ENCODE results near the gene TBC1D1.
A peak's percentile ranks its signal among the peaks of the same experiment; 100 is the strongest.

TBC1D1 gene

GRCh38 chr4:38105475-38106220 lies 214.8 kb downstream of the TBC1D1 start:
- Histone ChIP-seq H3K9ac (ENCODE audit: low read length) (no peak overlapping the region), H3K9me3 (ENCODE audit: control insufficient read depth, low read length) (no peaks in the 10 kb centered on the region), H3K4me1 (ENCODE audit: control insufficient read depth, insufficient read depth, low read length) (peaks cover 24% of the 10 kb centered on the region), H3K36me3 (ENCODE audit: control insufficient read depth, insufficient read depth, low read length, severe bottlenecking) (no peaks in the 10 kb centered on the region), H3K4me3 (ENCODE audit: low read length) (no peak overlapping the region), H3K27me3 (replicated peaks; ENCODE audit: control insufficient read depth, insufficient read depth, low read length) (no peaks in the 10 kb centered on the region)
- DNase-seq (ENCODE audit: low read depth): no peak

- DNase-seq (ENCODE audit: low read depth): no peak
- Histone ChIP-seq H3K4me3 (ENCODE audit: low read length) (no peak overlapping the region), H3K4me1 (ENCODE audit: control insufficient read depth, insufficient read depth, low read length) (peaks cover 18% of the 10 kb centered on the region), H3K27me3 (replicated peaks; ENCODE audit: control insufficient read depth, insufficient read depth, low read length) (no peaks in the 10 kb centered on the region), H3K9me3 (ENCODE audit: control insufficient read depth, low read length) (no peaks in the 10 kb centered on the region), H3K36me3 (ENCODE audit: control insufficient read depth, insufficient read depth, low read length, severe bottlenecking) (no peaks in the 10 kb centered on the region), H3K9ac (ENCODE audit: low read length) (no peak overlapping the region)
These were observed 215.4 kb downstream of the TBC1D1 start for GRCh38 chr4:38106311-38106710.

DNA sequence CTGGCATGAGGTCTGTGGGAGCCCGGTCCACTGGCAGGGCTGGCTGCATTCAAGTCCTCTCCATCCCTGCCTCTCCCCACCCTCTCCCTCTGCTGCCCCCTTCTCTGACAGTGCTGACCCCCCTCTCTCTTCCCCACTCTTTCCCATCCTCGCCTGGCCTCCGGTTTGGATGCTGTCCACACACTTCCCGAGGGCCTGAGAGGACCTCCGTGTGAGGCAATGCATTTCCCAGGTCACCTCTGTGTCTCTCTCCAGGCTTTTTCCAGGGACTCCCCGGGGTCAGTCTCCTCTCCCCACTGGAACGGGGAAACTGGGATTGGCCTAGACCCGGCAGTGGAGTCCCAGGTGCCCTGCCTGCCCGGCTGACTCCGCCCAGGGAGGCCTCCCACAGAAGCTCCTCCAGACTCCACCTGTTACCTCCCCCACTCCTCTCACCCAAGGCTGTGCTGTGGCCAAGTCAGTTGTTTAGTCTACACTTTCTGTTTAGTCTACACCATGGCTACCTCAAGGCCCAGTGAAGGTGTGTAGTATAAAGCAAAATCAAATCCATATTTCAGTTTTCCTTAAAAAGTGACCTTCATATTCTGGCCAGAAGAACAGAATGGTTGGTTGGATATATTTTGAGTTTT lies 216.1 kb downstream of the TBC1D1 start:
- Histone ChIP-seq H3K9ac (ENCODE audit: low read length) (no peak overlapping the region), H3K4me3 (ENCODE audit: low read length) (no peak overlapping the region), H3K9me3 (ENCODE audit: control insufficient read depth, low read length) (no peaks in the 10 kb centered on the region), H3K27me3 (replicated peaks; ENCODE audit: control insufficient read depth, insufficient read depth, low read length) (no peaks in the 10 kb centered on the region), H3K4me1 (ENCODE audit: control insufficient read depth, insufficient read depth, low read length) (peaks cover 13% of the 10 kb centered on the region), H3K36me3 (ENCODE audit: control insufficient read depth, insufficient read depth, low read length, severe bottlenecking) (no peaks in the 10 kb centered on the region)
- no peak for DNase-seq (ENCODE audit: low read depth)

DNA sequence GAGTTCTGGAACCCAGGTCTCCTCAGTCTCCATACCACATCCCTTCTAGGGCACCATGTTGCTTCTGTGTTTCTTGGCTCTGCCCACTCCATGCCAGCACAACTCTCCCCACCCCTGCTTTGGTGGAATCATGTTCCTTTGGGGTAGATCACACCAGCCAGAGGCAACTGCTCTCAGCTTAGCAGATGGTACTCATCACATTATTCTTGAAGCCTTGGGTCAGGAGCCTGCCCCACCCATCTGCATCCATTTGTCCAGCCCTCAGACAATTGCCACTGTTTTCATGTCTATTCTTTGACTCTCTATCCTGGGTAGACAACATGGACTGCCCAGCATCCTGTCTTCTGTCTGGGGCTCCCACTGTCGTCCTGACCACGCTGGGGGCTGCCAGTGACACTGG lies 216.9 kb downstream of the TBC1D1 start:
- Histone ChIP-seq H3K4me3 (ENCODE audit: low read length) (no peak overlapping the region), H3K9ac (ENCODE audit: low read length) (no peak overlapping the region), H3K36me3 (ENCODE audit: control insufficient read depth, insufficient read depth, low read length, severe bottlenecking) (no peaks in the 10 kb centered on the region), H3K27me3 (replicated peaks; ENCODE audit: control insufficient read depth, insufficient read depth, low read length) (no peaks in the 10 kb centered on the region), H3K9me3 (ENCODE audit: control insufficient read depth, low read length) (no peaks in the 10 kb centered on the region), H3K4me1 (ENCODE audit: control insufficient read depth, insufficient read depth, low read length) (peaks cover 13% of the 10 kb centered on the region)
- no peak for DNase-seq (ENCODE audit: low read depth)

DNA sequence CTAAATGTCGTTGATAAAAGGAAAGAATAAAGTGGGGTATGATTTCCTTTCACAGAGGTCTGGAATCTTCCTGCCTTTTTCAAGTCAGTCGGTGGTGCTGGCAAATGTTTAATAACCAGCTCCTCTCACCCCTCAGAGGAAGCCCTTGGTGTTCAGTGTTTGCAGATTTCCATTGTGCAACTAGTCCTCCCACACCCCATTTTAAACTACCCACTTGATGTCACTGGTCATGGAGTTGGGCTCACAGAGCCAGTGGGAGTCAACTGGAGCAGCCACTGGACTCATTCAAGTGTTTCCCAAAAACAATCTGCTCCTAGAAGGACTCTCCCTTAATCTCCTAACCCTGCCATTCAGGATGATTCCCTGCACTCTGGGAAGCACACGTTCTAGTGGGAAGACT lies 218.5 kb downstream of the TBC1D1 start:
- no peak for DNase-seq (ENCODE audit: low read depth)
- Histone ChIP-seq H3K9me3 (ENCODE audit: control insufficient read depth, low read length) (no peaks in the 10 kb centered on the region), H3K36me3 (ENCODE audit: control insufficient read depth, insufficient read depth, low read length, severe bottlenecking) (no peaks in the 10 kb centered on the region), H3K9ac (ENCODE audit: low read length) (no peak overlapping the region), H3K4me1 (ENCODE audit: control insufficient read depth, insufficient read depth, low read length) (peaks cover 18% of the 10 kb centered on the region), H3K4me3 (ENCODE audit: low read length) (no peak overlapping the region), H3K27me3 (replicated peaks; ENCODE audit: control insufficient read depth, insufficient read depth, low read length) (no peaks in the 10 kb centered on the region)

DNA sequence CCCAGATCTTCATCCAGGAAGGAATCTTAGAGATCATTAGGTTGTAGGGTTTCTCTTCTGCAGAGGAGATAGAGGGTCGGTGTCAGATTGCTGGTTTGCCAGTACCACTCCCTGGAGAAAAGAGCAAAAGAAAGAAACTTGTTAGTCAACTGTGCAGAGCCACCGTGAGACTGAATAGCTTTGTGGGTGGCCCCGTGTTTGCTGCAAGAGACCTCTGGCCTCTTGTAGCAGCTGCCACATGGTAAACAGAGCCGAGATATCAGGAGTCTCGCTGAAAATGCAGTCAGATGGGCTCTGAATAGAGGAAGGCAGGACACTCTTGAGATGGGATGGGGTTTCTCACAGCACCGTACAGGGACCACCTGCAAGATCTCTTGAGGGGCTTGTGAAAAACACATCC lies 219.0 kb downstream of the TBC1D1 start:
- Histone ChIP-seq H3K36me3 (ENCODE audit: control insufficient read depth, insufficient read depth, low read length, severe bottlenecking) (no peaks in the 10 kb centered on the region), H3K4me3 (ENCODE audit: low read length) (no peak overlapping the region), H3K4me1 (ENCODE audit: control insufficient read depth, insufficient read depth, low read length) (peaks cover 23% of the 10 kb centered on the region), H3K27me3 (replicated peaks; ENCODE audit: control insufficient read depth, insufficient read depth, low read length) (no peaks in the 10 kb centered on the region), H3K9me3 (ENCODE audit: control insufficient read depth, low read length) (no peaks in the 10 kb centered on the region), H3K9ac (ENCODE audit: low read length) (no peak overlapping the region)
- DNase-seq (ENCODE audit: low read depth): no peak

- no peaks in the 10 kb centered on the region for H3K27me3 ChIP-seq (replicated peaks; ENCODE audit: control insufficient read depth, insufficient read depth, low read length)
- peaks cover 21% of the 10 kb centered on the region for H3K4me1 ChIP-seq (ENCODE audit: control insufficient read depth, insufficient read depth, low read length)
- no peak overlapping the region for H3K9ac ChIP-seq (ENCODE audit: low read length)
- no peak overlapping the region for H3K4me3 ChIP-seq (ENCODE audit: low read length)
- H3K36me3 ChIP-seq (ENCODE audit: control insufficient read depth, insufficient read depth, low read length, severe bottlenecking): no peaks in the 10 kb centered on the region
- DNase-seq (ENCODE audit: low read depth): no peak
- H3K9me3 ChIP-seq (ENCODE audit: control insufficient read depth, low read length): no peaks in the 10 kb centered on the region
These were observed 220.1 kb downstream of the TBC1D1 start for GRCh38 chr4:38111024-38111423.

- no peaks in the 10 kb centered on the region for H3K36me3 ChIP-seq (ENCODE audit: control insufficient read depth, insufficient read depth, low read length, severe bottlenecking)
- peaks cover 14% of the 10 kb centered on the region for H3K4me1 ChIP-seq (ENCODE audit: control insufficient read depth, insufficient read depth, low read length)
- H3K9ac ChIP-seq (ENCODE audit: low read length): no peak overlapping the region
- no peaks in the 10 kb centered on the region for H3K9me3 ChIP-seq (ENCODE audit: control insufficient read depth, low read length)
- no peaks in the 10 kb centered on the region for H3K27me3 ChIP-seq (replicated peaks; ENCODE audit: control insufficient read depth, insufficient read depth, low read length)
- no peak overlapping the region for H3K4me3 ChIP-seq (ENCODE audit: low read length)
- no peak for DNase-seq (ENCODE audit: low read depth)
These were observed 220.8 kb downstream of the TBC1D1 start for GRCh38 chr4:38111717-38112116.

GRCh38 chr4:38113132-38113531 lies 222.2 kb downstream of the TBC1D1 start:
- Histone ChIP-seq H3K36me3 (ENCODE audit: control insufficient read depth, insufficient read depth, low read length, severe bottlenecking) (no peaks in the 10 kb centered on the region), H3K27me3 (replicated peaks; ENCODE audit: control insufficient read depth, insufficient read depth, low read length) (no peaks in the 10 kb centered on the region), H3K9me3 (ENCODE audit: control insufficient read depth, low read length) (no peaks in the 10 kb centered on the region), H3K9ac (ENCODE audit: low read length) (no peak overlapping the region), H3K4me1 (ENCODE audit: control insufficient read depth, insufficient read depth, low read length) (peaks cover 10% of the 10 kb centered on the region), H3K4me3 (ENCODE audit: low read length) (no peak overlapping the region)
- DNase-seq (ENCODE audit: low read depth): no peak

DNA sequence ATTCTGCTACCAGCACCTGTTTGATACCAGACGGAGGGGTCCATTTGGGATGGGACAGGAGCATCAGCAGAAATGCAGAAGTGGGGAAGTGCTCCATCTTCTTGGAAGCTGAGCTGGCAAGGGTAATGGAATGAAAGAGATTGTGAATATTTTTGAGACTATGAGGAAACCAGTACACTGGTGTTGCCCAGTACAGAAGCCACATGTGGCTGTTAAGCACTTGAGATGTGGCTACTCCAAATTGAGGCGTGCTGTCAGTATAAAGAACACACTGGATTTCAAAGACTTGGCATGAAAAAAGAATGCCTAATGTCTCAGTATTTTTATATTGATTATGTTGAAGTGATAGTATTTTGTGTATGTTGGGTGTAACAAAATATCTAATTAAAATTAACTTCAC lies 222.7 kb downstream of the TBC1D1 start:
- H3K9me3 ChIP-seq (ENCODE audit: control insufficient read depth, low read length): no peaks in the 10 kb centered on the region
- no peak overlapping the region for H3K9ac ChIP-seq (ENCODE audit: low read length)
- peaks cover 10% of the 10 kb centered on the region for H3K4me1 ChIP-seq (ENCODE audit: control insufficient read depth, insufficient read depth, low read length)
- H3K4me3 ChIP-seq (ENCODE audit: low read length): no peak overlapping the region
- no peaks in the 10 kb centered on the region for H3K27me3 ChIP-seq (replicated peaks; ENCODE audit: control insufficient read depth, insufficient read depth, low read length)
- H3K36me3 ChIP-seq (ENCODE audit: control insufficient read depth, insufficient read depth, low read length, severe bottlenecking): no peaks in the 10 kb centered on the region
- no peak for DNase-seq (ENCODE audit: low read depth)

- Histone ChIP-seq H3K27me3 (replicated peaks; ENCODE audit: control insufficient read depth, insufficient read depth, low read length) (no peaks in the 10 kb centered on the region), H3K4me1 (ENCODE audit: control insufficient read depth, insufficient read depth, low read length) (peaks cover 15% of the 10 kb centered on the region), H3K9ac (ENCODE audit: low read length) (no peak overlapping the region), H3K36me3 (ENCODE audit: control insufficient read depth, insufficient read depth, low read length, severe bottlenecking) (no peaks in the 10 kb centered on the region), H3K4me3 (ENCODE audit: low read length) (no peak overlapping the region), H3K9me3 (ENCODE audit: control insufficient read depth, low read length) (no peaks in the 10 kb centered on the region)
- DNase-seq (ENCODE audit: low read depth): peak; percentile 70
These were observed 223.7 kb downstream of the TBC1D1 start for GRCh38 chr4:38114386-38115150.
